ENCODE measurements around the gene RNF207.

Gene RNF207

GRCh38 chr1:6205849-6206519 is at the start of gene RNF207:
Gene RNF207 (plus strand): TSS chr1:6206119. CDS start chr1:6206536, 417 bp downstream.
- peak; percentile 36 to 58 for DNase-seq (ENCODE audit: extremely low read depth in 1 of 2, low read depth in 1 of 2)

GRCh38 chr1:6157132-6157527 is 48.8 kb upstream of the RNF207 start:
- no peak for DNase-seq (ENCODE audit: extremely low read depth in 1 of 2, low read depth in 1 of 2)

- peak in 1 of 2 donors; percentile 59 for DNase-seq (ENCODE audit: extremely low read depth in 1 of 2, low read depth in 1 of 2)
These were observed 48.3 kb upstream of the RNF207 start for GRCh38 chr1:6157528-6158174.

- DNase-seq (ENCODE audit: extremely low read depth in 1 of 2, low read depth in 1 of 2), result no peak
These were observed 47.7 kb upstream of the RNF207 start for GRCh38 chr1:6158181-6158580.

GRCh38 chr1:6162341-6162740 is 43.6 kb upstream of the RNF207 start:
- DNase-seq (ENCODE audit: extremely low read depth in 1 of 2, low read depth in 1 of 2), result no peak

GRCh38 chr1:6162773-6163172 is 43.1 kb upstream of the RNF207 start:
- no peak for DNase-seq (ENCODE audit: extremely low read depth in 1 of 2, low read depth in 1 of 2)

GRCh38 chr1:6163191-6163972 is 42.5 kb upstream of the RNF207 start:
- no peak for DNase-seq (ENCODE audit: extremely low read depth in 1 of 2, low read depth in 1 of 2)

GRCh38 chr1:6163973-6164617 is 41.8 kb upstream of the RNF207 start:
- DNase-seq (ENCODE audit: extremely low read depth in 1 of 2, low read depth in 1 of 2), result no peak

GRCh38 chr1:6165027-6165426 is 40.9 kb upstream of the RNF207 start:
- DNase-seq (ENCODE audit: extremely low read depth in 1 of 2, low read depth in 1 of 2), result no peak

GRCh38 chr1:6165441-6165985 is 40.4 kb upstream of the RNF207 start:
- DNase-seq (ENCODE audit: extremely low read depth in 1 of 2, low read depth in 1 of 2), result no peak

GRCh38 chr1:6166221-6166620 is 39.7 kb upstream of the RNF207 start:
- DNase-seq (ENCODE audit: extremely low read depth in 1 of 2, low read depth in 1 of 2), result no peak

- no peak for DNase-seq (ENCODE audit: extremely low read depth in 1 of 2, low read depth in 1 of 2)
These were observed 39.1 kb upstream of the RNF207 start for GRCh38 chr1:6166655-6167390.

GRCh38 chr1:6167391-6168303 is 38.3 kb upstream of the RNF207 start:
- DNase-seq (ENCODE audit: extremely low read depth in 1 of 2, low read depth in 1 of 2), result no peak

- no peak for DNase-seq (ENCODE audit: extremely low read depth in 1 of 2, low read depth in 1 of 2)
These were observed 36.9 kb upstream of the RNF207 start for GRCh38 chr1:6168947-6169586.

GRCh38 chr1:6170116-6170741 is 35.7 kb upstream of the RNF207 start:
- no peak for DNase-seq (ENCODE audit: extremely low read depth in 1 of 2, low read depth in 1 of 2)

- no peak for DNase-seq (ENCODE audit: extremely low read depth in 1 of 2, low read depth in 1 of 2)
These were observed 35.1 kb upstream of the RNF207 start for GRCh38 chr1:6170742-6171201.

- no peak for DNase-seq (ENCODE audit: extremely low read depth in 1 of 2, low read depth in 1 of 2)
These were observed 34.3 kb upstream of the RNF207 start for GRCh38 chr1:6171548-6172124.

- no peak for DNase-seq (ENCODE audit: extremely low read depth in 1 of 2, low read depth in 1 of 2)
These were observed 33.4 kb upstream of the RNF207 start for GRCh38 chr1:6172549-6172948.

Data from stimulated activated CD8-positive, alpha-beta memory T cell treated with anti-CD3 and anti-CD28 coated beads, Interleukin-7, amount 100 ng/mL, for 48 hours (primary cell).